LNCAP (cell line): ENCODE measurements around the gene UNG.

ENCODE experiments used
- CTCF ChIP-seq: fragments of 450-650 bp; IDR thresholded peaks from 2 replicates; pipeline ENCODE4 v1.5.1; 2017; ENCODE audit warnings: mild to moderate bottlenecking

Gene UNG

DNA sequence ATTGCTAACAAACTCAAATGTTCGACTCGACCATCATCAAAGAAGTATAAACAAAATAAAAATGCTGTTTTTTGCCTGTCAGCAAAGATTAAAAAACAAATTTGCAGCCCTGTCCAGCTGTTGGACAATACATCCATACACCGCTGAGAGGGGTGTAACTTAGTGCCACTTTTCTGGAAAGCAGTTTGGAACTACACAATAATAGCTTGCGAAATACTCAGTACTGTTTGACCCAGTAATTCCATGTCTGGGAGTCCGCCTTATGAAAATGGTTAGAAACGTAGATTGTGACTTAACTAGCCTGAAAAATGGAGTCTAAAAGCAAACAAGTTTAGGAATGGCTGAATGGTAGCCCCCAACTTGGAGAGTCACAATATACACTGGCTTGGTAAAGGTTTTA lies 38.6 kb upstream of the UNG start:
- no peak for TF ChIP-seq CTCF

DNA sequence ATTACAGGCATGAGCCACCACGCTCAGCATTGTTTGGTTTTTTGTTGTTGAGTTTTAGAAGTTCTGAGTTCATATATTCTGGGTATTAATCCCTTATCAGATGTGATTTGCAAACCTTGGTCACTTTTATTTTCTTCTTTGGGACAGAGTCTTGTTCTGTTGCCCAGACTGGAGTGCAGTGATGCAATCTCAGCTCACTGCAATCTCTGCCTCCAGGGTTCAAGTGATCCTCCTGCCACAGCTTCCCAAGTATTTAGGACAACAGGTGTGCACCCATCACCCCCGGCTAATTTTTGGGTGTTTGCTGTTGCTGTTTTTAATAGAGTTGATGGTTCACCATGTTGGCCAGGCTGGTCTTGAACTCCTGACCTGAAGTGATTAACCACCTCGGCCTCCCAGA lies 33.3 kb upstream of the UNG start:
- TF ChIP-seq CTCF = no peak

DNA sequence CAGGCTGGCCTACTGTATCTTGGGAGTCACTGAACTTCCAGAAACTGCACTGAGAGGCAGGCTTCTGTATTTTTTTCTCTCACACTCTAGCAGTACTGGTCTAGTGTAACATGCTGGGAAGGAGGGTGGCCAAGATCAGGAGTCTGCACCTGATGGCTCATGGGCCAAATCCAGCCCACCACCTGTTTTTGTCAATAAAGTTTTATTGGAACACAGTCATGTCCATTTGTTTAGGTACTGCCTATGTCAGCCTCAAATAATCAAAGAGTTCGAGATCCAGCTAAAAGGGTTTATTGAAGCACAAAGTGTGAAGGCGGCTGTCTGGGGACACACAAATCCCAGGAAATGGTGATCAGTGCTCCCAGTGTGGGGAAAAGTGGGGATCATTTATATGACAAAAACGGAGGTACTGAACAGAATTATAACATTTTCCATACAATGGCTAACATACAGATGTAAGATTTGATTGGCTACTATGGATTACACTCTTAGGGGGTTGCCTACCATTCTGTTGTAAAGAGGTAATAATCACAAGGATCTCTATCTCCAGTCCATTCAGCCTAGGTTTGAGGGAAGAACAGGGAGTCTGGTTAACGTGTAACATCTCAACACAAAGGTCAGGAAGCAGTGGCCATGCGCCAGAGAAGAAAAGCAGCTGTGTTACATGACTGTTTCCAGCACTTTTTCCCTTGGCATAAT lies 32.1 kb upstream of the UNG start:
- TF ChIP-seq CTCF = no peak

- TF ChIP-seq CTCF = no peak
These were observed 31.6 kb upstream of the UNG start for GRCh38 chr12:109065853-109066193.

DNA sequence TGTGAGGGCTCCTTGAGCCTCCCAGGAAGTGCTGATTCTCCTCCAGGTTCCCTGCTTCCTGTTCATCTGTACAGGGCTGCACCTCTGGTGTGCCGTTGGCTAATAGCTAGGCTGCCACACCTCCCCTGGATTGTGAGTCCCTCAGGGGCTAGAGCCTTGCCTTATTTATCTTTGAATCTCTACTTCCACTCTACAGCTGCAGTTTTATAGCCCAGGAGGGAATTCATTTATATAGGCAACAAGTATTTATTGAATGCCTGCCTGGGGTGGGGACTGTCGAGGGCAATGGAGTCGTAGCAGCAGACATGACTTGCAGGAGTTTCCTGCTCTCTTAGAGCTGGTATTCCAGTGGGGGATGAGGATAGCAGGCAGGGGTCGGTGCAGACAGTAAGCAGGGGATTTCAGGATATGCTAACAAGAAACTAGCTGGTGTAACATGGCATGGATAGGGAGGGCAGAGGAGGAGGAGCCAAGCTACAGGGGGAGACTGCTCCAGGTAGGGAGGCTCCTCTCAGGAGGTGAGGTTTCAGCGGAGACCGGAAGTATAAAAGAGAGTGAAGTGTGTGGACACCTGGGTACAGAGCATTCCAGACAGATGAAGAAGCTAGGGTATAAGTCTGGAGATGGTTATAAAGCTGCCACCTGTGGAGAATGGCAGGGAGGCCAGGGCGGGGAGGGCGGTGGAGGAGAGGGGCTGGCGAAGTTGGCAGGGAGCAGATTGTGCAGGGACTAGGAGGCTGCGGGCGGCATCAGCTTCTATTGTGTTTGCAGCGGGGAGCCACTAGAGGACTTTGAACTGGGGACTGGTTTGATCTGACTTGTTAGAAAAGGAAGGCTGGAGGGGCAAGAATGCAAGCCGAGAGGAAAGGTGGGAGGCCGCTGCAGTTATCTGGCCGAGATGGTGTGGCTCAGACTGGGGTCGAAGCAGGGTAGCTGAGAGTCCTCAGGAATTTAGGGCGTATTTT lies 27.8 kb upstream of the UNG start:
- no peak for TF ChIP-seq CTCF

DNA sequence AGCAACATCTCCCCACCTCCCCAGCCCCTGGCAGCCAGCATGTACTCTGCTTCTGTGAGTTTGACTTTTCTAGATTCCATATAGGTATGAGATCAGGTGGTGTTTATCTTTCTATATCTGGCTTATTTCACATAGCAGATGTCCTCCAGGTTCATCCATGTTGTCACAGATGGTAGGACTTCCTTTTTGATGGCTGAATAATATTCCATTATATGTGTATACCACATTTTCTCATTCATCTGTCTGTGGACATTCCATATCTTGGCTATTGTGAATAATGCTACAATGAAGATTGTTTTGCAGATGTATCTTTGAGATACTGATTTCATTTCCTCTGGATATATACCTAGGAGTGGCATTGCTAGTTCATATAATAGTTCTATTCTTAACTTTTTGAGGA lies 22.5 kb upstream of the UNG start:
- no peak for TF ChIP-seq CTCF

DNA sequence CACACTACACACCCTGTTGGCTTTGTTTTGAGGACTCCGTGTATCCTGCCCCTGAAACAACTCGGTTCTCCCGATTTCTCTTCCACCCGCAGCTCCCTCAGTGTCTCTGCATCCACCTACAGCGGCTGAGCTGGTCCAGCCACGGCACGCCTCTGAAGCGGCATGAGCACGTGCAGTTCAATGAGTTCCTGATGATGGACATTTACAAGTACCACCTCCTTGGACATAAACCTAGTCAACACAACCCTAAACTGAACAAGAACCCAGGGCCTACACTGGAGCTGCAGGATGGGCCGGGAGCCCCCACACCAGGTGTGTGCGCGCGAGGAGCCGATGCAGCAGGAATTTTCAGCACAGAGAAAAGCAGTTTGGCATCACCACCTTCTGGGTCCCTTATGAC lies 14.6 kb upstream of the UNG start:
- TF ChIP-seq CTCF = no peak
